Gastrocnemius medialis (tissue), 4 donors: ENCODE measurements around the gene CA6.

Experiments used
- CTCF ChIP-seq, 5 experiments: fragments of 450-650 bp in 3 of 5; fragments of 200-600 bp in 2 of 5; sonication (generic) in 2 of 5; IDR thresholded peaks in 4 of 5; conservative IDR thresholded peaks in 1 of 5; 1 replicate in 4 of 5; 2 replicates in 1 of 5; pipeline ENCODE4 v1.5.1; 2016 to 2019; ENCODE audit warnings: antibody characterized with exemption in 5 of 5, mild to moderate bottlenecking in 3 of 5, moderate library complexity in 3 of 5
- POLR2A ChIP-seq, 2 donors: fragments of 450-650 bp; IDR thresholded peaks; one replicate each; pipeline ENCODE4 v1.6.1; 2017; ENCODE audit warnings: antibody characterized with exemption in 2 of 2, mild to moderate bottlenecking in 2 of 2, moderate library complexity in 2 of 2

GRCh38 chr1:8965121-8965820 is 19.6 kb downstream of the CA6 start:
- TF ChIP-seq CTCF (IDR thresholded peaks at IDR 0.05 in 4 of 5, conservative IDR thresholded peaks at IDR 0.05 in 1 of 5) (no peak), POLR2A (IDR thresholded peaks at IDR 0.05) (no peak)
